Keratinocyte (primary cell): ENCODE data around the gene PPP2R5C. TPM values are rescaled to one million over a fixed set of nuclear protein-coding genes. Genes with fewer than 3 reads are reported as not detected.

Experiments used
- DNase-seq: peaks from one replicate; pipeline ENCODE4 v3.0.0-alpha.2; 2011; ENCODE audit warnings: low read depth, missing footprints, low spot score
- FAIRE-seq: peaks from 2 replicates; lab custom pipeline; 2011; peaks lifted over from hg19 to GRCh38; lab: Jason Lieb, UNC
- H2AFZ ChIP-seq: 2 replicates; pipeline ENCODE4 v1.6.0; 2012; ENCODE audit warnings: low read length, control low read depth, inconsistent platforms; ENCODE audit not compliant: control insufficient read depth
- H3K27ac ChIP-seq: 2 replicates; pipeline ENCODE4 v1.5.1; 2011; ENCODE audit warnings: low read length; ENCODE audit not compliant: control insufficient read depth, insufficient read depth
- H3K27me3 ChIP-seq: 3 replicates; pipeline ENCODE4 v1.6.0; 2011; ENCODE audit warnings: low read length; ENCODE audit not compliant: control insufficient read depth, insufficient read depth; ENCODE audit errors: extremely low read depth
- H3K36me3 ChIP-seq, 2 experiments: 2 replicates in 1 of 2; 3 replicates in 1 of 2; pipeline ENCODE4 v1.5.1; 2011; ENCODE audit warnings: low read length in 2 of 2, mild to moderate bottlenecking in 1 of 2; ENCODE audit not compliant: control insufficient read depth in 2 of 2, insufficient read depth in 2 of 2; ENCODE audit errors: extremely low read depth in 1 of 2
- H3K4me1 ChIP-seq: 3 replicates; pipeline ENCODE4 v1.5.1; 2011; ENCODE audit warnings: low read length; ENCODE audit not compliant: control insufficient read depth, insufficient read depth; ENCODE audit errors: extremely low read depth
- H3K4me2 ChIP-seq: 3 replicates; pipeline ENCODE4 v1.6.0; 2011; ENCODE audit warnings: low read depth, low read length; ENCODE audit not compliant: control insufficient read depth, insufficient read depth; ENCODE audit errors: extremely low read depth
- H3K4me3 ChIP-seq, 3 experiments: fragments of 200-600 bp in 1 of 3; sonication (generic) in 1 of 3; 2 replicates in 2 of 3; 3 replicates in 1 of 3; pipeline ENCODE4 v1.5.1; 2011 to 2016; ENCODE audit warnings: low read length in 3 of 3, mild to moderate bottlenecking in 3 of 3, control low read depth in 2 of 3, inconsistent platforms in 1 of 3, low read depth in 1 of 3, mixed read lengths in 1 of 3, mixed run types in 1 of 3, moderate library complexity in 1 of 3; ENCODE audit not compliant: control insufficient read depth in 2 of 3, insufficient read depth in 2 of 3; ENCODE audit errors: extremely low read depth in 1 of 3
- H3K79me2 ChIP-seq: 2 replicates; pipeline ENCODE4 v1.6.0; 2012; ENCODE audit warnings: low read length; ENCODE audit not compliant: control insufficient read depth, insufficient read depth
- H3K9ac ChIP-seq: 3 replicates; pipeline ENCODE4 v1.6.0; 2011; ENCODE audit warnings: low read length; ENCODE audit not compliant: control insufficient read depth, insufficient read depth; ENCODE audit errors: extremely low read depth
- H3K9me1 ChIP-seq: 3 replicates; pipeline ENCODE4 v1.6.0; 2011; ENCODE audit warnings: low read length; ENCODE audit not compliant: control insufficient read depth, insufficient read depth; ENCODE audit errors: extremely low read depth
- H3K9me3 ChIP-seq: 2 replicates; pipeline ENCODE4 v1.5.1; 2012; ENCODE audit warnings: low read depth, low read length; ENCODE audit not compliant: control insufficient read depth
- H4K20me1 ChIP-seq: 3 replicates; pipeline ENCODE4 v1.6.0; 2011; ENCODE audit warnings: low read length; ENCODE audit not compliant: control insufficient read depth, insufficient read depth; ENCODE audit errors: extremely low read depth
- EZH2 ChIP-seq: IDR thresholded peaks from one replicate; pipeline ENCODE4 v1.6.1; 2012; ENCODE audit warnings: inconsistent platforms, mild to moderate bottlenecking, low read length, moderate library complexity
- dilution Hi-C: fragments of 300-500 bp; cut with MboI; formaldehyde crosslinking; loops from one replicate; pipeline ENCODE4 v1.7.0; 2020; ENCODE audit warnings: low sequenced_read_pairs; ENCODE audit not compliant: extremely low pct_ligation_motif_present
- polyA plus RNA-seq, 5 experiments: library from polyadenylated mRNA; depleted of rRNA in 3 of 5; stranded (reverse) in 3 of 5; stranded (forward) in 1 of 5; unstranded in 1 of 5; fragments of >200 nt; gene quantifications; 1 replicate in 1 of 5; 2 replicates in 3 of 5; 3 replicates in 1 of 5; pipeline versions ENCODE4 v1.2.1 to v1.2.3, GENCODE V29; 2011 to 2012; ENCODE audit warnings: missing spikeins in 2 of 5, low read depth in 1 of 5, low replicate concordance in 1 of 5
- TF ChIP-seq, protein P1 (sequence below), 3 experiments: IDR thresholded peaks in 1 of 3; conservative IDR thresholded peaks in 1 of 3; optimal IDR thresholded peaks in 1 of 3; 2 replicates in 2 of 3; 3 replicates in 1 of 3; pipeline versions ENCODE3 to v1.5.1; 2011; ENCODE audit warnings: low read length in 3 of 3, mild to moderate bottlenecking in 3 of 3, moderate library complexity in 2 of 3, control low read depth in 1 of 3, inconsistent platforms in 1 of 3; ENCODE audit not compliant: insufficient read depth in 2 of 3; ENCODE audit errors: extremely low read depth in 1 of 3

Gene PPP2R5C
- polyA plus RNA-seq, 1 donor (not counting 4 experiments of a cell fraction or from before 2014, with no cell fraction given): 105 TPM

DNA sequence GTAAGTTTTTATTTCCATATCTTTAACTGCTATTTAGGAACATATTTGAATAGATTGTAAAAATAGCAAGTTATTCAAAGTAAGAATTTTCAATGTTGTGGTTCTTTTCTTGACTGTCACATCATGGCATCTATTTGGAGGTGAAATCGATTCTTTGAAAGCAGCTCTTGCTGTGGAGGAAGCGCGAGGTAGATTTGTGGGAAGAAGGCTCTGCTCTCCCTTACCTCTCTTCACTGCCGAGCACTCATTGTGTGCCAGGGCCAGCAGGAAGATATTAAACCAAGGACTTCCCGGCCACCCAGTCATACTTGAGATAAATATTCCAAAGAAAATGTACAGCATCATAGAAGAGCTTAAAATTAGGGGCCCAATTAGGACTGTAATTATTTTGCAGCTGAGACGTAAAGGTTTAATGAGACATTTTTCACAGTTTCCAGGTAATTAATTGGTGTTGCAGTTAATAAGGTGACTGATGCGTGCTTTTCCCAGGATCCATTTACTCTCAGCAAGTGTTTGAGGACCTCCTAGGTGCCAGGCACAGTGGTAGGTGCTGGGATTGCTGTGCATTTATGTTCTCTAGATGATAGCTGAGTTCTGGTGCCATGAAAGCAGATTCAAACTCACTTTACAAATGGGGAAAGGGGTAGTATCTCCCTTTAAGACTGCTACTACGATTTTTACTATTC lies 113.7 kb downstream of the PPP2R5C start:
- H3K9ac ChIP-seq: no peak overlapping the region
- H3K4me3 ChIP-seq: no peak overlapping the region
- no peak overlapping the region for H3K27ac ChIP-seq
- H3K4me1 ChIP-seq: no peaks in the 10 kb centered on the region
- H3K79me2 ChIP-seq: peaks cover 42% of the 10 kb centered on the region
- no peaks in the 10 kb centered on the region for H3K9me3 ChIP-seq
- no peaks in the 10 kb centered on the region for H3K27me3 ChIP-seq
- H3K9me1 ChIP-seq: no peaks in the 10 kb centered on the region
- FAIRE-seq: no peak
- H3K4me2 ChIP-seq: no peak overlapping the region
- H2AFZ ChIP-seq: no peak overlapping the region
- peaks cover 6% of the 10 kb centered on the region for H4K20me1 ChIP-seq
- dilution Hi-C loops: no loop called here
- peaks cover 7 to 8% of the 10 kb centered on the region in 2 experiments for H3K36me3 ChIP-seq
- no peak for DNase-seq
- TF ChIP-seq EZH2: no peak
- TF ChIP-seq, protein P1, sequence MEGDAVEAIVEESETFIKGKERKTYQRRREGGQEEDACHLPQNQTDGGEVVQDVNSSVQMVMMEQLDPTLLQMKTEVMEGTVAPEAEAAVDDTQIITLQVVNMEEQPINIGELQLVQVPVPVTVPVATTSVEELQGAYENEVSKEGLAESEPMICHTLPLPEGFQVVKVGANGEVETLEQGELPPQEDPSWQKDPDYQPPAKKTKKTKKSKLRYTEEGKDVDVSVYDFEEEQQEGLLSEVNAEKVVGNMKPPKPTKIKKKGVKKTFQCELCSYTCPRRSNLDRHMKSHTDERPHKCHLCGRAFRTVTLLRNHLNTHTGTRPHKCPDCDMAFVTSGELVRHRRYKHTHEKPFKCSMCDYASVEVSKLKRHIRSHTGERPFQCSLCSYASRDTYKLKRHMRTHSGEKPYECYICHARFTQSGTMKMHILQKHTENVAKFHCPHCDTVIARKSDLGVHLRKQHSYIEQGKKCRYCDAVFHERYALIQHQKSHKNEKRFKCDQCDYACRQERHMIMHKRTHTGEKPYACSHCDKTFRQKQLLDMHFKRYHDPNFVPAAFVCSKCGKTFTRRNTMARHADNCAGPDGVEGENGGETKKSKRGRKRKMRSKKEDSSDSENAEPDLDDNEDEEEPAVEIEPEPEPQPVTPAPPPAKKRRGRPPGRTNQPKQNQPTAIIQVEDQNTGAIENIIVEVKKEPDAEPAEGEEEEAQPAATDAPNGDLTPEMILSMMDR (optimal IDR thresholded peaks at IDR 0.05 in 1 of 3, IDR thresholded peaks at IDR 0.05 in 1 of 3, conservative IDR thresholded peaks at IDR 0.05 in 1 of 3; ENCODE audit: extremely low read depth in 1 of 3, insufficient read depth in 2 of 3, low read length in 3 of 3): no peak

DNA sequence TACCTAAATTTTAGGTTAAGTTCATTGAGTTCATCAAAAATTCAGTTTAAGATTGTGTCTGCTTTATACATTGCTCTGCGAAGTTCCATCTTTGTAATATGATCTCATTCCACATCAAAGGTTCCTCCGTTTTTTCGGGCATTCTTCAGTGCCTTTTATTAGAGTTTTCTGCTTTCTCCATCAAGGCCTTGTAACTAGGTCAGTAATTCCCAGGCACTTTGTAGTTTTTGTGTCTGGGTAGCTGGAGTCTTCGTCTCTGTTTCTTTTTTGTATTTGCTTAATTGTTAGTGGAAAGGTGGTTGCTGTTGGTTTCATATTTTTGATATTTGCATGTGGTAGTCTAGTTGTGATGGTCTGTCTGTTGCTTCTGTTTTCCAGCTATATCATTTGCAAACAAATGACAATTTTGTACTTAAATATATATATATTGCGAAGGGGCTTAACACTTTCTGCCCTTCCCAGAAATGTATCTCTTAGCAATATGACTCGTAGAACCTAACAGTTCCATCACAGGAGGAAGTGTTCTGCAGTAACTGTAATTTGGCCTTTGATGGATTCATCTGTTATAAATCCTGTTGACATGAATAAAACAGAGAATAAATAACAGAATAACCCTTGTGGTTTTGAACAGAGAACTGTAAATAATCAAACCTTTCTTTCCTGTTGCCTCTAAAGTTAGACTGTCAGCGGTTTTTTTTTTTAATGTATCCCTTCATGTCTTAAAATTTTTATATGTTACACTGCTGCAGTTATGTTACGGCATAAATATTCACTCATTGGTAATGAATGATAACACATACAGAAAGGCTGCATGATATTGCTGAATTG lies 114.4 kb downstream of the PPP2R5C start:
- FAIRE-seq (no peak), DNase-seq (no peak)
- Histone ChIP-seq H3K4me2 (no peak overlapping the region), H3K9me3 (no peaks in the 10 kb centered on the region), H2AFZ (no peak overlapping the region), H3K9ac (no peak overlapping the region), H3K27me3 (no peaks in the 10 kb centered on the region), H3K4me3 (no peak overlapping the region), H3K27ac (no peak overlapping the region), H3K79me2 (peaks cover 43% of the 10 kb centered on the region), H3K36me3 (peaks cover 7 to 8% of the 10 kb centered on the region in 2 experiments), H3K4me1 (no peaks in the 10 kb centered on the region), H4K20me1 (peaks cover 6% of the 10 kb centered on the region), H3K9me1 (no peaks in the 10 kb centered on the region)
- no peak for TF ChIP-seq EZH2
- TF ChIP-seq, protein P1 (optimal IDR thresholded peaks at IDR 0.05 in 1 of 3, IDR thresholded peaks at IDR 0.05 in 1 of 3, conservative IDR thresholded peaks at IDR 0.05 in 1 of 3; ENCODE audit: extremely low read depth in 1 of 3, insufficient read depth in 2 of 3, low read length in 3 of 3): no peak
- dilution Hi-C loops: no loop called here
